ENCODE measurements around the gene CUL3. TPM values are rescaled to one million over a fixed set of nuclear protein-coding genes. Genes with fewer than 3 reads are reported as not detected.

Gene CUL3
- total and polyA plus RNA-seq, 2 of the 13 experiments (the other 11 are each of a cell fraction or from before 2014, with no cell fraction given) = 33.2 to 62.3 TPM

GRCh38 chr2:224517963-224518362 lies 67.2 kb downstream of the CUL3 start:
- WGBS (ENCODE audit: low lambda C conversion rate) = 62% methylated on average over 2 of the region's 2 CpGs
- Histone ChIP-seq H2AFZ (ENCODE audit: low read length) (no peak overlapping the region), H3K4me3 (replicated peaks in 1 of 3; ENCODE audit: insufficient read depth in 1 of 3, low read depth in 2 of 3, low read length in 3 of 3) (no peak overlapping the region), H3K4me2 (ENCODE audit: low read depth, low read length) (no peak overlapping the region), H3K9ac (ENCODE audit: insufficient read depth, low read depth, low read length) (no peak overlapping the region), H3K9me3 (ENCODE audit: low read length) (no peaks in the 10 kb centered on the region), H3K27me3 (ENCODE audit: control insufficient read depth in 1 of 2, insufficient read depth in 2 of 2, low read length in 2 of 2) (no peaks in the 10 kb centered on the region), H3K4me1 (ENCODE audit: insufficient read depth, low read length) (peaks cover 19% of the 10 kb centered on the region), H3K79me2 (ENCODE audit: insufficient read depth, low read length) (peaks cover 68% of the 10 kb centered on the region), H4K20me1 (ENCODE audit: insufficient read depth, low read length) (peaks cover 15% of the 10 kb centered on the region; the same call in 1 of the 2 replicates), H3K27ac (ENCODE audit: extremely low read length, insufficient read depth, low read length) (no peak overlapping the region), H3K36me3 (replicated peaks in 1 of 2; ENCODE audit: control insufficient read depth in 1 of 2, insufficient read depth in 2 of 2, low read length in 2 of 2) (peaks cover 0 to 6% of the 10 kb centered on the region in 2 experiments; a peak in 4 of 5 replicates)
- FAIRE-seq (no peak), DNase-seq (ENCODE audit: low spot score) (no peak), ATAC-seq (no peak)
- in situ Hi-C loops (cut with HindIII; ENCODE audit: extremely low pct_ligation_motif_present, low pct_unique_long_range_greater_than_20kb) = no loop called here
- CTCF ChIA-PET (ENCODE audit: low intra/inter-chr PET ratio, low total read pairs) = no interaction called here
- POLR2A ChIA-PET = interaction anchor here (0.8 kb wide), 1 partner anchor 32 kb away, joined by 4 read pairs; no protein-coding TSS in a partner anchor
- BruUV-seq (replicated peaks) = no TSS peak
- intact Hi-C loops (cut with micrococcal nuclease; ENCODE audit: unreplicated experiment) = no loop called here
- TF ChIP-seq ZNF737 (CRISPR knock-in tag; IDR thresholded peaks at IDR 0.05; ENCODE audit: borderline replicate concordance) (no peak), U2AF1 (optimal IDR thresholded peaks at IDR 0.05; ENCODE audit: low read depth, low read length) (no peak), ZBTB40 (IDR thresholded peaks at IDR 0.05) (no peak), ZBTB40 (CRISPR knock-in tag; IDR thresholded peaks at IDR 0.05) (no peak), ZNF367 (CRISPR knock-in tag; IDR thresholded peaks at IDR 0.05; ENCODE audit: borderline replicate concordance) (no peak), ZNF672 (CRISPR knock-in tag; IDR thresholded peaks at IDR 0.05) (no peak), DR1 (CRISPR knock-in tag; IDR thresholded peaks at IDR 0.05) (no peak), SRY (CRISPR knock-in tag; IDR thresholded peaks at IDR 0.05) (no peak), ARNT (IDR thresholded peaks at IDR 0.05) (no peak), RBM22 (optimal IDR thresholded peaks at IDR 0.05; ENCODE audit: low read length) (no peak), DZIP1 (CRISPR knock-in tag; IDR thresholded peaks at IDR 0.05) (no peak), ZNF331 (CRISPR knock-in tag; IDR thresholded peaks at IDR 0.05) (no peak)
